Keratinocyte (primary cell): Measurements from ENCODE around the gene PNMA6E.

Experiments
- CTCF ChIP-seq, 3 experiments: IDR thresholded peaks in 1 of 3; conservative IDR thresholded peaks in 1 of 3; optimal IDR thresholded peaks in 1 of 3; 2 replicates in 2 of 3; 3 replicates in 1 of 3; pipeline versions ENCODE3 to v1.5.1; 2011; ENCODE audit warnings: low read length in 3 of 3, mild to moderate bottlenecking in 3 of 3, moderate library complexity in 2 of 3, control low read depth in 1 of 3, inconsistent platforms in 1 of 3; ENCODE audit not compliant: insufficient read depth in 2 of 3; ENCODE audit errors: extremely low read depth in 1 of 3
- EZH2 ChIP-seq: IDR thresholded peaks from one replicate; pipeline ENCODE4 v1.6.1; 2012; ENCODE audit warnings: inconsistent platforms, mild to moderate bottlenecking, low read length, moderate library complexity

GRCh38 chrX:153405426-153405825, 4.3 kb upstream of the PNMA6E start:
- TF ChIP-seq CTCF (optimal IDR thresholded peaks at IDR 0.05 in 1 of 3, IDR thresholded peaks at IDR 0.05 in 1 of 3, conservative IDR thresholded peaks at IDR 0.05 in 1 of 3; ENCODE audit: extremely low read depth in 1 of 3, insufficient read depth in 2 of 3, low read length in 3 of 3) (no peak), EZH2 (no peak)
